NCI-H128 (cell line): ENCODE results near the gene MARK3.

Experiments
- DNase-seq: peaks from one replicate; lab custom pipeline; 2025; ENCODE audit not compliant: unreplicated experiment; lab: John Stamatoyannopoulos, UW

The MARK3 gene

DNA sequence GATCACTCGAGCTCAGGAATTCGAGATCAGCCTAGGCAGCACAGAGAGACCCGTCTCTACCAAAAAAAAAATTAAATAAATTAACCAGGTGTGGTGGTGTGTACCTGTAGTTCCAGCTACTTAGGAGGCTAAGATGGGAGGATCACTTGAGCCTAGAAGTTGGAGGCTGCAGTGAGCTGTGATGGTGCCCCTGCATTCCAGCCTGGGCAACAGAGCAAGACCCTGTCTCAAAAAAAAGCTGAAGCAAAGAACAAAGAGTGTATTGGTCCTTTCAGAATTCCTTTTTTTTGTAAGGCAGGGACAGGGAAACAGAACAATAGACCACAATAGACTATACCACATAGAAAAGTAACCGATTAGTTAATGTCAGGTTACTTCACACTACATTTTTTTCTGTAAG lies 47.4 kb downstream of the MARK3 start:
- no peak for DNase-seq

DNA sequence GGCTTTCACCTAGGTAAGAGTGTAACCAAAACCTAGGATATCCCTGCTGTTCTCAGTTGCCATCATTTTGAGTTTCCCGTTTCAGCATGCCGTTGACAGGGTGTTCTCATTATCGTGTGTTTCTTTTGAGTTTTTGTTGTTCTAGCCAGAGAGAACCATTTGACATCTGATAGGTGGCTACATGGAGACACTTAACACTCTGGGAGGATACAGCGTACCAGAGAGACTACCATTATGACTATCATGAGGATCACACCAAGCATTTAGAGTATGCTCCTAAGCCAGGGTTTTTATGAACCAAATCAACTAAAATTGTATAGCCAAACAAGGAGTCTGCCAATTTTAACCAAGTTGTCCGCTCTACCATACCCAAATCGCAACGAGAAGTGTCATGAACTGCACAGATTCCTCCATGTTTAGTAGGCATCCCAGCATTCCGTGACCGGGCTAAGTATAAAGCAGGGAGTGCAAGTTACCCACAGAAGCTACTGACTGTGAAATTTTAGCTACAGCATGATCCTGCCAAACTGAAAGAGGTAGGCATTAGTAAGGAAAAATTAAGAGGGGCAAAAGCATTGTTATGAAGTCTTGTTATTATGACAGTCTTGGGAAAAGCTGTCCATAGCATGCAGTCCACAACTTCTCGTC lies 48.8 kb downstream of the MARK3 start:
- DNase-seq = no peak

DNA sequence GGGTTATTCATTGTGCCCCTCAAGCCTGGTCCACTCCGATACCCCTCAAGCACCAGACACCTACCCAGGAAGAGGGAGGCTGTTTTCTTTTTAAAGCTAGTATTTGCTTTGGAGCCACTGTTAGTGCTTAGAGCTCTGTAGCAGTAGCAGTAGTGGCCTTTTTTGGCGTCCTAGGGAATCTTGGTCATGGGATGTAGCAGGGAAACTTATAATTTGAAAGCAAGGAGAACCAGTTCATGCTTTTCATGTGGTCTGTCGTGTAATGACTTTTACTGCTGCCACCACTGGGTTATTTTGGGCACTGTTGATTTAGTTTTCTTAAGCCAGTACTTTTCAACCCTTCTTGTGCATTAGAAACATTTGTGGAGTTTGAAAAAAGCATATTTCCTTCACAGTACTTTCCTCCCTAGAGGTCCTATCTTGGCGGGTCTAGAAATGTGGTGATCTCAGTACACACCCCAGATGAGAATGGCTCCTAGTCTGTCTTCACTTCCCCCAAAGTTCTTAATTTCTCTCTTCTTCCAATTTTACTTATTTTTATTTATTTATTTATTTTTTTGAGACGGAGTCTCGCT lies 49.7 kb downstream of the MARK3 start:
- no peak for DNase-seq

DNA sequence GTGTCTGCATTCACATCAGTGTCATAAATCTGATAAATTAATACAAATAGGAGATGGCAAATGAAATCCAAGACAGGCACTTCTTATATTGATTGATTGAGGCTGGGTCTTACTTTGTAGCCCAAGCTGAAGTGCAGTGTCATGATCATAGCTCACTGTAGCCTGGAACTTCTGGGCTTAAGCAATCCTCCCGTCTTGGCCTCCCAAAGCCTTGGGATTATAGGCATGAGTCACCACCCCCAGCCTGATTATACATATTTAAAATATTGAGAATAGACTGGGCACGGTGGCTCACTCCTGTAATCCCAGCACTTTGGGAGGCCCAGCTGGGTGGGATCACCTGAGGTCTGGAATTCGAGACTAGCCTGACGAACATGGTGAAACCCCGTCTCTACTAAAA lies 51.3 kb downstream of the MARK3 start:
- no peak for DNase-seq

DNA sequence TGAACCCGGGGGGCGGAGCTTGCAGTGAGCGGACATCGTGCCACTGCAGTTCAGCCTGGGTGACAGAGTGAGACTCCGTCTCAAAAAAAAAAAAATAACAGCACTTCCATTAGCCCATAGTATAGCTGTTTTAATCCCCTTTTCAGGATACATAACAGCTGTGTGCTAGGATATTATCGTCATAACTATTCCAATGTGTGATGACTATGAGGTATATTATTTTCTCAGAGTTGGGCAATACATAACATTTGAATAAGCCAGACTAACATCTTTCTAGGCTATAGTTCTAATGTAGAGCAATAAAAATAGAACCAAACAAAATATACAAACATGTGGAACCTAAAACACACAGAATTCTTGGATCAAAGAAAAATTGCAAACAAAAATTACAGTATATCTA lies 57.1 kb downstream of the MARK3 start:
- DNase-seq = no peak

DNA sequence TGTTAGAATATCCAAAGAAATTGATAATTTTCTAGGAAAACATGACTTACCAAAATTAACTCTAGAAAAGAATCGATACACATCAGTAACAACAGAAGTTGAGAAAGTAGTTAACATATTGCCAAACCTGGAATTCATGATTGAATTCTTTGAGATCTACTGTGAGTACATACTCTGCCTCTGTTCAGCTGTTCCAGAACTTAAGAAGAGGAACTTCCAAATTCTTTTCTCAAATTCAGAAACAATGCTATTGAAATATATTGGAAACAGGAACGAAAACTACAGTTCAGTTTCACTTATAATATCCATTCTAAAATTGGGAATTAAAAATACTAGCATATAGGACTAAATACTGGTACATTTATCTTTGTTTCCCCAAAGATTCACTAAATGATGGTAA lies 57.9 kb downstream of the MARK3 start:
- DNase-seq = no peak

DNA sequence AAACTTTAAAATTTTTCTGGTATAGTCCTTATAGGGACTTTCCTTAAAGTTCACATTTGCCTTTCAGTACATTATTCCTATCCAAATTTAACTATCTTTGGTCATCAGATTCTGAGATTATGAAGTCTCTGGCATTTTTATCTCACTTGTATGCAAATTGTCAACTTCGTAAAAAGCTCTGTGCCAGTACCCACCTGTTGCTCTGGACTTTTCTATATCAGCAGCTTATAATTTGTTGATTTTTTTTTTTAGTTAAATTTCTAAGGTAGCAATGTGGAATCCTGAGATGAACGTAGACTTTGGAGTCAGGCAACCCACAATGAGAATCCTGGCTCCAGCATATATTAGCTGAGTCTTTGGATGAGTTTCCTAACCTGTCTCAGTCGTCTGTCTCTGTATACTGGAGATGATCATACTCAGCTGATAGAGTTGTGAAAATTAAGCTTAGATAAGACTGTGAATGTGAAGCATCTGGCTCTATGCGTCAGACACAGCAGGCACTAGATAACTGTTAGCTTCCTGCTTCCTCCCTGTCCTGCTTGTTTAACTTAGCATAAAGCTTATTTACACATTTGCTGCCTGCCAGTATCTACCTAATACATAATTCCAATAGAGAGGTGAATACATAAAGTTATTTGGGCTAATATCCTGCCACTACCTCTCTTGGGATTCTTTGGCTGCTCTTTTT lies 59.8 kb downstream of the MARK3 start:
- no peak for DNase-seq

DNA sequence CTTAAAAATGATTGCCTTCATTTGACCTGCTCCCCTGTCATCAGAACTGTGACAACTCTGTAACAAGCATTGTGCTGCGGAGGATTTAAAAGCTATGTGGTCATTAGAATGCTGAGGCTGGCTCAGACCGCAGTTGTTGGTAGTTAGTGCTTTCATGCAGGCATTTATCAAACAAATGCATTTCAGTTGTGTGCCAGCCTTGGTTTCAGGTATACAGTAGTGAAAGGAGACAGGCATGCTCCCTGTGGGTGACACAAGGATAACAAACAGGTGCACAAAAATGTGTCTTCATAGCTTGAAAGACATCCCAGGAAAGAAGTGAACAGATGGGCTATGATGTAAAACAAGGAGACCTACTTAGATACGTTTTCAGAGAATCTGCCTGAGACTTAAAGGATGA lies 60.6 kb downstream of the MARK3 start:
- no peak for DNase-seq

DNA sequence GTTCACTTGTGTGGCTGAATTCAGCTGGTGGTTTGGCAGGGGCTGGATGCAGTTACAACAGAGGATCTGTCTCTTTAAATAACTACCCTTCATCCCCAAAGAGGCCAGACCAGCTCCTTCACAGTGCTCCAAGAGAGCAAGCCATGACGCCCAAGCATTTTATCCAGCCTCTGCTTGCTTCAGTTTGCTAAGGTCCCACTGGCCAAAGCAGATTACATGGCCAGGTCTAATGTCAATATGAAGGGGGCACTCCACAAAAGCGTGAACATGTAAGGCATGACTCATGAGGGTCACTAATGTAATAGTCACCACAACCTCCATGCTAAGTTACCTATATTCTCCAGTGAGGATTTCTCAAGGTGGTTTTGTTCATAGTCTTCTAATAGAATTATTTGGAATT lies 62.9 kb downstream of the MARK3 start:
- no peak for DNase-seq

DNA sequence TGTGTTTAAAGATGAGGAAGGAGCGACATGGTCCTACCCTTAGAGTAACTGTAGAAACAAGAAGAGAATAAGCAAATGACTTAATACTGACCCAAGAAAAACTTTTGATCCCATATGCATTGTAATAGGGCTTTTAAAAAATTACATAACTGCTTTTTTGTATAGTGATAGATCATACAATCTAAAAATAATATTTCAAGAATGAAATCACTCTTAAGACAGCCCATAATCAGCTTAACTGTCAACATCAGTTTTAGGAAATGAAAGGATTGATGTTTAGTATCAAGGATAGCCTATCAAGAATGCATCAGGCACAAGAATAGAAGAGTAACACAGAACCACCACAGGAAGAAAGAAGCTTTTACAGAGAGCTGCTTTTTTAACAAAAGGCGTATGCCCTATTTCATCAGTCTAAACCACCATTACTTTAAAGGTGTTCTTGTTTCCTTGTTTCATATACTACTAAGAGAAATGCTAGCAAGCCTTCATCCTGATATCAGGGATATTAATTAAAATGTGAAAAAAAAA lies 64.5 kb downstream of the MARK3 start:
- no peak for DNase-seq

DNA sequence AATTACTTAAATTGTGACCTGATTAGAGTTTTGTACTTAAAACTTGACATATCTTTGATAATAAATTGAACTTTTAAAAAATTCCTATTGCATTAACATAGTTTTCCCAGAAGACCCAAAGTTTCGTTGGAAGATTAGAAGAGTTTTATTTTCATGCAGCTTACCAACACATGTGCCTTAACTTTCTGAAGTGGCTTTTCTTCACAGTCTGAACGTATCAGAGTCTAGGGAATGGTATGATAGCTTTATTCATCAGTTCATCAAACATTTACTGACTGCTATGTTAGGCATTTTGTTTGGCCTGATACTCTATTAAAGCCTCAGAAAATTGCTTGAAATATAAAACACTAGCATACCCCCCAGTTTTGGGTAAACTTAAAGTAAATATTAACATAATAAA lies 65.2 kb downstream of the MARK3 start:
- DNase-seq = no peak

DNA sequence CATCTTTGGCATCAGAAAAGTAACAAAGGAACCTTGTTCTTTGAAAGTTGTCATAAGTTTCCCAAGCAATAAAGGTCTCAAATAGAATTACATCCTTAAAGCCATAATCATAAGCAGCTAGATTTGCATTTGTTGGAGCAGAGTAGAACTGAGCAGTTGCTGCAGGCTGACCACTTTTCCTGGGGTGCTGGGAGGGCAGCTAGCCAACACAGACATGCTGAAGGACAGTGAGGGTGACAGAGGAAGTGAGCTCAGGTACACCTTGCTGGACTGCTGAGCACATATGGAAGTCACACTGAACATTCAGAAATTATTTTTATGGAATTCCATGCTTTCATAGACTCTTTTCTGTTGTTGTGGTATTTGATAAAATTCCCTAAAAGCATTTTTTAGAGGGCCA lies 66.2 kb downstream of the MARK3 start:
- DNase-seq = no peak

DNA sequence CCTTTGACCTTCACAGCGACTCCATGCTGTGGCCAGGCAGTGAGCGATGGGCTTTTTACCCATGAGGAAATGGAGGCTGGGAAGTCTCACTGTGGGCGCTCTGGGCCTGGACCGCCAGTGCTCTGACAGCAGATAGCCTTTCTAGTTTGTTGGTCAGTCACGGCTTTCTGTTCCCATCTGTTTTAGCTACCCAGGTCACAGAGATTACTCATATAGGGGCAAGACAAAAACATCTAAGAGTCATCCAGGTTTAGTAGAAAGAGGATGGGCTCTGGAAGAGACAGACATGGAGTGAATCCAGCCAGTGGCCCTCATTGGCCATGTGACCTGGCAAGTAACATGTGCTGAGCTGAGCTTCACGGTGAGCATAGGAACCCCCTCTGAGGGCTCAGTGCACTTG lies 68.6 kb downstream of the MARK3 start:
- DNase-seq = no peak

DNA sequence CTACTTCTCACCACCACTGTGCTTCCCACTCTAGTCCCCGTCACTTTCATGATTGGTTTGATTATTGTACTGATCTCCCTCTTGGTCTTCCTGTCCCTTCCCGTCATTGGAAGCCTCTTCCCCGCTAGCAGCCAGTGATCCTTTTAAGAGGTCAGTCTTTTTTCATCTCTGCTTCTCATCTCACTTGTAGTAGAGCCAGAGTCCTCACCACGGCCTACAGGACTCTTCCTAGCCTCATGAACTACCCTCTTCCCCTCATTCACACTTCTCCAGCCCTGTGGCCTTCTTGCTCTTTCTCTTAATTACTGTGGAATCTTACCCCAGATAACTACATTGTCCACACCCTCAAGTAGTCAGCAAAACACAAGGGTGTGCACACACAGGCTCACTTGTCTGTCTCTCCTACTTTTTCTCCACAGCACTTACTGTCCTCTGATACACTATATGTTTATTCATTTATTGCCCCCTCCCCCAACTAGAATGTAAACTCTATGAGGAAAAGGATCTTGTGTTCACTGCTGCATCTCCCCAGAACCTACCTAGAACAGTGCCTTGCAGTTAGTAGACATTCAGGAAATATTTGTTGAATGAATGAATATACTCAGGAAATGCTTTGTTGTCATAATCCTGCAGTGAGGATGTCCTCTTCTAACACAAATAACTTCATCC lies 71.1 kb downstream of the MARK3 start:
- no peak for DNase-seq

DNA sequence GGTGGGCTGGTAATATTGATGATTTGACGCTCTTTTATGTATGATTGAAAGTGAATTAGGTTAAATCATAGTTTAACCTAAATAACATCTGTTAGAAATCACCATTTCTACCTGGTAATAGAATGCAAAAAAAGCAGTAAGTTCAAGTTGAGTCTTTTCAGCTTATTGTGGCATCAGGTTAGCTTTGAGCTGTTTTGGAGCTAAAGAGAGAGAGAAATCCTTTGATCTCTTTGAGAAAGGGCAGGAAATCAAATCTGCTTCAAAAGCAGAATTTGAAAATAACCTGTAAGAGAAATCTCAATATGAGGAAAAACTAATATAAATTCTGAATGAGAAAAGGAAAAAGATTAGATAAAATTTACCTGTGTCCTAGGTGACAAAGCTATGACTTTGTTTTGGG lies 75.2 kb downstream of the MARK3 start:
- DNase-seq = no peak

DNA sequence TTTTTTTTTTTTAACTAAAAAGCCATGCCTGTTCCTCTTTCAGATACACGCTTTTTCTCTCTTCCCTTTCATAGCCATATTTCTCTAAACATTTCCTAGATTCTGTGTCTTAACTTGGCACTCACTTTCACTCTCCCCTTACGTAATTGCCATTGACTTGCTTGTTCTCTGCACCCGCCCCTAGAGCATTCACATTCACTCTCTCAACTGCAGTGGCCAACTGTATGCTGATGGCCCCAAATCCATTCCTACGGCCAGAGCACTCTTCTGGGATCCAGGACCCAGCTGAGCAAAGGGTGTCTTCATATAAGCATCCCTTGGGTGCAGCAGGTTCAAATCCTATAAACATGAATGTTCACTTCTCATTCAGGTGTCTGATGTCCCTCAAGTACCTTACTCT lies 77.9 kb downstream of the MARK3 start:
- no peak for DNase-seq

DNA sequence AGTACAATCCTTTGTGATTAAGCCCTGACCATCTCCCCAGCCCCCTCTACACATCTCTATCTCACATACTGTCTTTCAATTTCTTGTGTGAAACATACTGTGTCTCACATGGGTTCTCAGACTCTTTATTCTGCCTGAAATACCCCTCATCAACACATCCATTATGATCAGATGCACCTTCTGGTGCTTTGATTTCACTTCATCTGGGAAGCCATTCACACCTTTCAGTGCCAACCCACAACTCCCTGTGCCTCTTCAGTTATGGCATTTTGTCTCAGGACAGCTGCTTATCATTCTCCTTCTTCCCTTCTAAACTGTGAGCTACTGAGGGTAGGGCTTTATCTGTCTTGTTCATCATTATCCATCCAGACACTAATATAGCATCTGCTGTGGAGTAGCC lies 78.6 kb downstream of the MARK3 start:
- DNase-seq = no peak

DNA sequence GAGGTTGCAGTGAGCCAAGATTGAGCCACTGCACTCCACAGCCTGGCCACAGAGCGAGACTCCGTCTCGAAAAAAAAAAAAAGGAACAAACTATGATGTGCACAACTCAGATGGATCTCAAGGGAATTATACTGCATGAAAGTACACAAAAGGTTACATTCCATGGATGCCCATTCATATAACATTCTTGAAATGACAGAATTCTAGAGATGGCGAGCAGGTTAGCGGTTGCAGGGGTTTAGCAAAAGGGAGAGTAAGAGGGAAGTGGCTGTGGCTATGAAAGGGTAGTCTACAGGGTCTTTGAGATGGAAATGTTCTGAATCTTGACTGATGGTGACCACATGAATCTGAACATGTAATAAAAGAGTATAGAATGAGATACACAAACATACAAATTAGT lies 87.7 kb downstream of the MARK3 start:
- no peak for DNase-seq

DNA sequence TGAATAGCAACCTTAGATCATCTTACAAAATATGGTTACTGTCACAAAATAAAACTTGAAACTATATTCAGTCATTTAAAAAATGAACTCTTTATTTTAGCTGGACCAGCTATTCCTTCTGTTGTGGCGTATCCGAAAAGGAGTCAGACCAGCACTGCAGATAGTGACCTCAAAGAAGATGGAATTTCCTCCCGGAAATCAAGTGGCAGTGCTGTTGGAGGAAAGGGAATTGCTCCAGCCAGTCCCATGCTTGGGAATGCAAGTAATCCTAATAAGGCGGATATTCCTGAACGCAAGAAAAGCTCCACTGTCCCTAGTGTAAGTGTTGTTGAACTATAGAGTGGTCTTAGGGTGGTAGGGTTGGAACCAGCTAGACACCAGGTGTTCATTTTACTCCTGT lies 89.7 kb downstream of the MARK3 start:
- DNase-seq = no peak

DNA sequence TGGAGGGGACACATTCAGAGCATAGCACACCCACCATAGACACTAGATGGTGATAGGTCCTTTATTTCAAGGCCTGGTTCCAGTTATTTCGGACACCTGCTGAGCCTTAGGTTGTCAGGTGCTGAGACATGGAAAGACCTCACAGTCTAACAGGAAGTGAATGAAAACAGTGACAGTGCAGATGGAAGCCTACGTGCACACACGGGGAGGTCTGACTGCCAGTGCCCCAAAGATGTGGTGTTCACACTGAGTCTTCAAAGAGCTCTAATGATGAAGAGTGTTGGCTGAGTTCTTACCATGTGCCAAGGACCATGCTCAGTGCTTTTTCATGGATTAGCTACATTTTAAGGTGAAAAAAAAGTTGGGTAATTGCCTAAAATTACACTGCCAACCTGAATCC lies 90.8 kb downstream of the MARK3 start:
- no peak for DNase-seq

DNA sequence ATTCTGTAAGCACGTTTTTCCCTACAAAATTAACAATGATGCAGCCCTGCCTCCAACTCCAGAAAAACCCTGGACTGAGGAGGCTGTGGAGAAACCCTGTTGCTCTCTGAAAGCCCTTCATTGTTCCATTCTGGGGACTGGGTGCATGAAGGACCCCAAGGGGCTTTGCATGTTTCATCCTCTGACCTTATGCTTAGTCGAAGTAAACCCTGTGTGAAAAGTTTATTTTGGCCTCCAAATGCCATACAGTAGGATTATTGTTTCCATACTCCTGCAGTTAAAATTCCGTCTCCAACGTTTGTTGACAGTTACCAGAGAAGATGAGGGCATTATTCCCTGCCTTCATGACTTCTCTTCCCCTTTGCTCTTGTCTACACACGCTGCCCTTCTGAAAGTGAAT lies 91.4 kb downstream of the MARK3 start:
- no peak for DNase-seq

DNA sequence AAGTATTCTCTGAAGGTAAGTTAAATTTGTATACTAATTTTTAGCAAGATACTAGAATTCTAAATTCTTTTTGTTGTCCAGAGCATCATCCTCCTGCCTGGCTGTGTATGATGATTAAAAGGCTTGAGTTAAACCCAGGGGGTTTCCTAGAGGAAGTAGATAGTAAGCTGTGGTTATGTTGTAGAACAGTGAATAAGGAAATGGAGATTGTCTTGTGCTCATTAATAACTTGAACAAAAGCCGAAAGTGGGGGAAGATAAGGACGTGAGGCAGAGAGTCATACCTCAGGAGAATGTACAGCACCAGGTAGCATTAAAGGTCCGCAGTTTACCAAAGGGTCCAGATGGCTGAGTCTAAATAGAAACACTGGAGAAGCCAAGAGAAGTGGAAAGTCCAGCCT lies 95.4 kb downstream of the MARK3 start:
- DNase-seq = no peak
